ENCODE results near the gene GLA. TPM values are rescaled to one million over a fixed set of nuclear protein-coding genes. Genes with fewer than 3 reads are reported as not detected.

Gene GLA
- total RNA-seq (2022) (46.0 and 53.2 TPM in 2 replicates), Bru-seq, nascent RNA (percentile 63 among the genes with signal in this experiment), BruChase-seq, experiment 1, labeled RNA remaining after a 2-hour chase (percentile 70 among the genes with signal in this experiment), BruChase-seq, experiment 2, labeled RNA remaining after a 6-hour chase (percentile 84 among the genes with signal in this experiment)
- long read RNA-seq, transcript GLA-201 (7 exons, 1,318 nt): major isoform, 57 of 75 reads
- long read RNA-seq, transcript GLA-204 (3 exons, 793 nt): minor isoform, 11 of 75 reads
- long read RNA-seq, partial matches to known transcripts: 1 of 75 reads
- long read RNA-seq, other reads (novel, unspliced or antisense): 5 of 75 reads

DNA sequence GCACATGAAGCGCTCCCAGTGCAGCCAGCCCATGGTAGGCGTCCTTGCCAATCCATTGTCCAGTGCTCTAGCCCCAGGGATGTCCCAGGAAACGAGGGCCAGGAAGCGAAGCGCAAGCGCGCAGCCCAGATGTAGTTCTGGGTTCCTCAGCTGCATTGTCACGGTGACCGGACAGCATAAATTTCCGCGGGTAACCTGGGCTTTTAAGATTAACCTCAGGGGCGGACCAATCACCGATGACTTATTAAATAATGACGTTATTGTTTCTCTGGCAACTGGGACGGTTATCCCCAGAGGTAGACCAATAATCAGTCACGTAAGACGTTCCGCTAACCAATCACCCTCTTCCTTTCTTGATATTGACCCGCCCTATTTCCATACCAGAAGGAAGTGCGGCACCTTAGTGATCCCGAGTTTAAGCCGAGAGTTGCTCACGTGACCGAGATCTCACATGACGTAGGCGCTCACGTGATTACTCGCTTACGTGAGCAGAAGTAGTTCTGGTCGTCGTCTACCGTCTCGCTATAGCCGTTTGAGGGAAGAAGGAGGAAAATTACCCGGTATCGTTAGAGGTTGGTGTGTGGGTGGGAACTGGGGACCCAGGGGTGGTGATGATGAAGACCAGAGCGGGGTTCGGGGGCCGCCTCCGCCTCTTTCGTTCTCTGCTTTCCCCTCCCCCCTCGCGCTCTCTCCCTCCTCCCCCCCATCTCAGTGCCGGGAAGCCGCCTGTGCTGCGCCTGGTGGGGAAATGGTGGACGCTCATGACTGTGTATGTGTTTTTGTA is at the start of gene GLA, which contains the start of gene HNRNPH2:
TSS of gene GLA (minus strand) at position 178 of the 784 bp plus-strand sequence. CDS start at position 156, 22 bp downstream.
TSS of gene HNRNPH2 (plus strand) at position 475 of the 784 bp plus-strand sequence. CDS start 3,767 bp downstream, outside the sequence.
- DNase-seq: peak; percentile 87 to 94
- Histone ChIP-seq H3K4me3 (ENCODE audit: low read depth, low read length) (peak within 1 kb of the TSS; percentile 64), H3K36me3 (ENCODE audit: control insufficient read depth, insufficient read depth, low read length) (no peaks in the 10 kb centered on the region), H3K4me1 (no peaks in the 10 kb centered on the region), H3K9me3 (no peaks in the 10 kb centered on the region), H3K27me3 (replicated peaks; ENCODE audit: control insufficient read depth, insufficient read depth, low read length) (no peaks in the 10 kb centered on the region)
- Mint-ChIP-seq H3K36me3 (ENCODE audit: insufficient read depth, unreplicated experiment) (peaks cover 27% of the 10 kb centered on the region), H3K9me3 (ENCODE audit: unreplicated experiment) (no peaks in the 10 kb centered on the region), H3K27ac (ENCODE audit: unreplicated experiment) (peak within 1 kb of the TSS; percentile 95), H3K27me3 (ENCODE audit: insufficient read depth, unreplicated experiment) (no peaks in the 10 kb centered on the region), H3K4me1 (ENCODE audit: low read depth, unreplicated experiment) (no peaks in the 10 kb centered on the region), H3K4me3 (ENCODE audit: unreplicated experiment) (peak within 1 kb of the TSS; percentile 91)
- intact Hi-C loops (cut with micrococcal nuclease; ENCODE audit: unreplicated experiment): loop anchor here (1.0 kb wide), 1 partner anchor 18 kb away; no protein-coding TSS in a partner anchor
- ChIA-PET POLR2A (interaction anchor here (0.7 to 1.2 kb wide), 2 partner anchors 17 to 40 kb away, joined by 3 to 5 read pairs; partner anchors contain the start of gene RPL36A), CTCF (interaction anchor here (1.2 kb wide), 1 partner anchor 17 kb away, joined by 4 read pairs; the partner anchor contains the start of gene RPL36A)
- TF ChIP-seq CTCF (IDR thresholded peaks at IDR 0.05; ENCODE audit: insufficient read depth in 1 of 2, low read depth in 1 of 2, low read length in 1 of 2, severe bottlenecking in 1 of 2, unreplicated experiment in 1 of 2): no peak
- BruUV-seq (replicated peaks): no TSS peak

DNA sequence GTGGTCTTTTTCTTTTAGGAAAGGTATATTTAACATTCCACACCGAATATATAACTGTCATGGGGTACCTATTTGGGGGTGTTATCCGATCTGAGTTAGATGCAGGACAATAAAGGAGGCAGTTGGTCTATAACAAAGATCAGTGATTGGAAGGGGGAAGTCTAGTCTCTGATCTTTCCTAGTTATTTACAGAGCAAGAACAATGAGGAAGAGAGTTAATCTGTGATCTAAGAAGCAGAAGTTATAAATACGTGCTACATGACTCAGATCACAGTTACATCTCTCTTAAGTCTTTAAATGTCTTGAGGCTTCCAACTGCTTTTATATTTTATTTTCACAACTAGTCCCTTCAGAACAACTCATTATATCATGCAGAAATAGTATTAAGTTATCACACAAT is 44.3 kb upstream of the GLA start:
- no peaks in the 10 kb centered on the region for H3K4me1 Mint-ChIP-seq (ENCODE audit: low read depth, unreplicated experiment)
- Histone ChIP-seq H3K36me3 (ENCODE audit: control insufficient read depth, insufficient read depth, low read length) (no peaks in the 10 kb centered on the region), H3K9me3 (no peaks in the 10 kb centered on the region), H3K27me3 (replicated peaks; ENCODE audit: control insufficient read depth, insufficient read depth, low read length) (no peaks in the 10 kb centered on the region), H3K4me3 (ENCODE audit: low read depth, low read length) (no peak overlapping the region), H3K4me1 (no peaks in the 10 kb centered on the region)
- POLR2A ChIA-PET: no interaction called here
- no peak for DNase-seq
- no peaks in the 10 kb centered on the region for H3K9me3 Mint-ChIP-seq (ENCODE audit: unreplicated experiment)
- no peaks in the 10 kb centered on the region for H3K27me3 Mint-ChIP-seq (ENCODE audit: insufficient read depth, unreplicated experiment)
- no peak overlapping the region for H3K27ac Mint-ChIP-seq (ENCODE audit: unreplicated experiment)
- H3K4me3 Mint-ChIP-seq (ENCODE audit: unreplicated experiment): no peak overlapping the region
- BruUV-seq (replicated peaks): no TSS peak
- TF ChIP-seq CTCF (IDR thresholded peaks at IDR 0.05; ENCODE audit: insufficient read depth in 1 of 2, low read depth in 1 of 2, low read length in 1 of 2, severe bottlenecking in 1 of 2, unreplicated experiment in 1 of 2): no peak
- intact Hi-C loops (cut with micrococcal nuclease; ENCODE audit: unreplicated experiment): no loop called here
- H3K36me3 Mint-ChIP-seq (ENCODE audit: insufficient read depth, unreplicated experiment): no peaks in the 10 kb centered on the region
- CTCF ChIA-PET: no interaction called here

DNA sequence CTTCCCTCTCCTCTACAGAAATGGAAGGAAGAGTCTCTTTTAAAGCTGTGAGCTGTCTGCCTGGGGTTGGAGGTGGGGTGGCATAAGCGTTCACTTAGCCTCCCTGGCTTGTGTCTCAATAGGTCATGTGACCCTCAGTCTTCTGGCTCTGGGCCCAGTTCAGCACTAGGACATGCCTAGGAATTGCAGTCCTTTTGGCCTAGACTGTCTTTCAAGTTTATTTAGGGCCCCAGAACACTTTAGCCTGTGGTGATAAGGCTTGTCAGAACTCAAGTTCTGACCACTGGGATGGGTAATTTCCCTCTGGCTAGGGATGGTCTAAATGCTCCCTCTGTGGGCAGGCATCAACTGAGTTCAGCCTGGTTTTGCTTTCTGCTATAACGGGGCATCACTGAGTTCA is 43.2 kb upstream of the GLA start:
- H3K9me3 Mint-ChIP-seq (ENCODE audit: unreplicated experiment): no peaks in the 10 kb centered on the region

More for the DNA sequence above, 43.2 kb upstream of the GLA start:
- no peak overlapping the region for H3K4me3 Mint-ChIP-seq (ENCODE audit: unreplicated experiment)
- no peaks in the 10 kb centered on the region for H3K27me3 Mint-ChIP-seq (ENCODE audit: insufficient read depth, unreplicated experiment)
- H3K4me1 Mint-ChIP-seq (ENCODE audit: low read depth, unreplicated experiment): no peaks in the 10 kb centered on the region
- Histone ChIP-seq H3K9me3 (no peaks in the 10 kb centered on the region), H3K4me1 (no peaks in the 10 kb centered on the region), H3K36me3 (ENCODE audit: control insufficient read depth, insufficient read depth, low read length) (no peaks in the 10 kb centered on the region), H3K4me3 (ENCODE audit: low read depth, low read length) (no peak overlapping the region), H3K27me3 (replicated peaks; ENCODE audit: control insufficient read depth, insufficient read depth, low read length) (no peaks in the 10 kb centered on the region)
- ChIA-PET CTCF (interaction anchor here (0.5 kb wide), 1 partner anchor 11 kb away, joined by 5 read pairs; no protein-coding TSS in a partner anchor), POLR2A (no interaction called here)
- TF ChIP-seq CTCF (IDR thresholded peaks at IDR 0.05; ENCODE audit: insufficient read depth in 1 of 2, low read depth in 1 of 2, low read length in 1 of 2, severe bottlenecking in 1 of 2, unreplicated experiment in 1 of 2): no peak
- intact Hi-C loops (cut with micrococcal nuclease; ENCODE audit: unreplicated experiment): no loop called here
- H3K27ac Mint-ChIP-seq (ENCODE audit: unreplicated experiment): no peak overlapping the region
- no TSS peak for BruUV-seq (replicated peaks)
- no peak for DNase-seq
- no peaks in the 10 kb centered on the region for H3K36me3 Mint-ChIP-seq (ENCODE audit: insufficient read depth, unreplicated experiment)
